WTC11 (cell line): Measurements from ENCODE around the gene STAT6. TPM values are rescaled to one million over a fixed set of nuclear protein-coding genes. Genes with fewer than 3 reads are reported as not detected.

Source experiments
- ATAC-seq: fragments of 200-7000 bp; cut with Tn5 transposase; 2 replicates; pipeline ENCODE4 v1.10.0; 2021; ENCODE audit warnings: mild to moderate bottlenecking, moderate library complexity
- CTCF ChIA-PET: fragments of 300-600 bp; sonication (Branson Sonifier 250); formaldehyde crosslinking; loops from one replicate; lab custom pipeline; 2021; ENCODE audit warnings: antibody characterized with exemption; lab: Charles Lee
- POLR2A ChIA-PET: fragments of 350-600 bp; sonication (Branson Sonifier 250); formaldehyde crosslinking; loops from one replicate; lab custom pipeline; 2021; ENCODE audit warnings: antibody characterized with exemption; lab: Charles Lee
- DNase-seq: peaks from one replicate; pipeline ENCODE4 v3.0.0; 2021; ENCODE audit warnings: low spot score
- H3K27ac Mint-ChIP-seq: 2 replicates; pipeline ENCODE4 v1.8.0; 2021; ENCODE audit warnings: mixed read lengths
- H3K27me3 Mint-ChIP-seq: 2 replicates; pipeline ENCODE4 v1.8.0; 2021; ENCODE audit warnings: low read depth, mild to moderate bottlenecking, moderate library complexity, mixed read lengths
- H3K36me3 Mint-ChIP-seq: 2 replicates; pipeline ENCODE4 v1.8.0; 2021; ENCODE audit warnings: mixed read lengths
- H3K4me1 Mint-ChIP-seq: 2 replicates; pipeline ENCODE4 v1.8.0; 2022; ENCODE audit warnings: mixed read lengths
- H3K4me3 Mint-ChIP-seq: 2 replicates; pipeline ENCODE4 v1.8.0; 2021; ENCODE audit warnings: mild to moderate bottlenecking, moderate library complexity, mixed read lengths
- H3K9me3 Mint-ChIP-seq: 2 replicates; pipeline ENCODE4 v1.8.0; 2021; ENCODE audit warnings: mixed read lengths
- FOXJ3 ChIP-seq: sonication (generic); formaldehyde crosslinking; IDR thresholded peaks from 2 replicates; pipeline ENCODE4 v1.9.0; 2021; ENCODE audit warnings: missing genetic modification reagents, mild to moderate bottlenecking, borderline replicate concordance
- JAZF1 ChIP-seq: fragments of 250-450 bp; sonication (Bioruptor Pico); IDR thresholded peaks from 2 replicates; pipeline ENCODE4 v1.9.0; 2021; ENCODE audit warnings: moderate library complexity, mild to moderate bottlenecking, inconsistent platforms
- MYBL2 ChIP-seq: sonication (generic); formaldehyde crosslinking; IDR thresholded peaks from 2 replicates; pipeline ENCODE4 v1.8.1; 2023; ENCODE audit warnings: mild to moderate bottlenecking, moderate library complexity, missing genetic modification reagents
- ZNF219 ChIP-seq: sonication (generic); formaldehyde crosslinking; IDR thresholded peaks from 2 replicates; pipeline ENCODE4 v1.8.0; 2023; ENCODE audit warnings: missing genetic modification reagents, mild to moderate bottlenecking, borderline replicate concordance
- ZNF317 ChIP-seq: sonication (generic); formaldehyde crosslinking; IDR thresholded peaks from 2 replicates; pipeline ENCODE4 v1.8.1; 2023; ENCODE audit warnings: low read depth, mild to moderate bottlenecking, moderate library complexity, missing genetic modification reagents, borderline replicate concordance
- ZNF416 ChIP-seq: fragments of 250-450 bp; sonication (Bioruptor Pico); IDR thresholded peaks from 2 replicates; pipeline ENCODE4 v1.9.0; 2021; ENCODE audit warnings: mild to moderate bottlenecking, inconsistent platforms
- total RNA-seq: library from RNA; stranded (reverse); gene quantifications from 3 replicates; pipeline ENCODE4 v1.2.3, GENCODE V29; 2021
- TF ChIP-seq, protein P1 (sequence below): fragments of 200-600 bp; IDR thresholded peaks from 2 replicates; pipeline ENCODE4 v1.8.0; 2022; ENCODE audit warnings: antibody characterized with exemption
- TF ChIP-seq, protein P2 (sequence below): sonication (generic); formaldehyde crosslinking; IDR thresholded peaks from 2 replicates; pipeline ENCODE4 v1.8.1; 2022; ENCODE audit warnings: low read depth, missing genetic modification reagents, borderline replicate concordance
- TF ChIP-seq, protein P3 (sequence below): sonication (generic); formaldehyde crosslinking; IDR thresholded peaks from 2 replicates; pipeline ENCODE4 v1.8.0; 2022; ENCODE audit warnings: missing genetic modification reagents
- TF ChIP-seq, protein P4 (sequence below): sonication (generic); formaldehyde crosslinking; IDR thresholded peaks from 2 replicates; pipeline ENCODE4 v1.8.0; 2023; ENCODE audit warnings: missing genetic modification reagents, mild to moderate bottlenecking, borderline replicate concordance

The STAT6 gene
- total RNA-seq, 1 experiment from 2014 or later: 47.0 TPM

DNA sequence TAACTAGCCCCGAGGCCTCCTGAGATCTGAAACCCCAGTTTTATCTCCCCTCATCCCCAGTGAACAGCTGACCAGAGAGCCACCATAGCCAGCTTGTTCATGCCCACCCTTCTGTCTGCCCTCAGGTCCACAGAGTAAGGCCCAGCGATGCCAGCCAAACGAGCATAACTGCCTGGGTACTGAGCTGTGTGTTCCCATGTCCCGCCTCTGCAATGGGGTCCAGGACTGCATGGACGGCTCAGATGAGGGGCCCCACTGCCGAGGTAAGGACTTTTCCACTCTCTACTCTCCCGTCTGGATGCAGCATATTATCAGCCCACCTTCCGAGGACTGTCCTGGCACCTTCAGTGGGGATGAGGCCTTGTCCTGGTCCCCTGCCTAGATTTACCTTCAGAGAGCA is 30.1 kb upstream of the STAT6 start (continued):
- TF ChIP-seq, protein P1, sequence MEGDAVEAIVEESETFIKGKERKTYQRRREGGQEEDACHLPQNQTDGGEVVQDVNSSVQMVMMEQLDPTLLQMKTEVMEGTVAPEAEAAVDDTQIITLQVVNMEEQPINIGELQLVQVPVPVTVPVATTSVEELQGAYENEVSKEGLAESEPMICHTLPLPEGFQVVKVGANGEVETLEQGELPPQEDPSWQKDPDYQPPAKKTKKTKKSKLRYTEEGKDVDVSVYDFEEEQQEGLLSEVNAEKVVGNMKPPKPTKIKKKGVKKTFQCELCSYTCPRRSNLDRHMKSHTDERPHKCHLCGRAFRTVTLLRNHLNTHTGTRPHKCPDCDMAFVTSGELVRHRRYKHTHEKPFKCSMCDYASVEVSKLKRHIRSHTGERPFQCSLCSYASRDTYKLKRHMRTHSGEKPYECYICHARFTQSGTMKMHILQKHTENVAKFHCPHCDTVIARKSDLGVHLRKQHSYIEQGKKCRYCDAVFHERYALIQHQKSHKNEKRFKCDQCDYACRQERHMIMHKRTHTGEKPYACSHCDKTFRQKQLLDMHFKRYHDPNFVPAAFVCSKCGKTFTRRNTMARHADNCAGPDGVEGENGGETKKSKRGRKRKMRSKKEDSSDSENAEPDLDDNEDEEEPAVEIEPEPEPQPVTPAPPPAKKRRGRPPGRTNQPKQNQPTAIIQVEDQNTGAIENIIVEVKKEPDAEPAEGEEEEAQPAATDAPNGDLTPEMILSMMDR: no peak

DNA sequence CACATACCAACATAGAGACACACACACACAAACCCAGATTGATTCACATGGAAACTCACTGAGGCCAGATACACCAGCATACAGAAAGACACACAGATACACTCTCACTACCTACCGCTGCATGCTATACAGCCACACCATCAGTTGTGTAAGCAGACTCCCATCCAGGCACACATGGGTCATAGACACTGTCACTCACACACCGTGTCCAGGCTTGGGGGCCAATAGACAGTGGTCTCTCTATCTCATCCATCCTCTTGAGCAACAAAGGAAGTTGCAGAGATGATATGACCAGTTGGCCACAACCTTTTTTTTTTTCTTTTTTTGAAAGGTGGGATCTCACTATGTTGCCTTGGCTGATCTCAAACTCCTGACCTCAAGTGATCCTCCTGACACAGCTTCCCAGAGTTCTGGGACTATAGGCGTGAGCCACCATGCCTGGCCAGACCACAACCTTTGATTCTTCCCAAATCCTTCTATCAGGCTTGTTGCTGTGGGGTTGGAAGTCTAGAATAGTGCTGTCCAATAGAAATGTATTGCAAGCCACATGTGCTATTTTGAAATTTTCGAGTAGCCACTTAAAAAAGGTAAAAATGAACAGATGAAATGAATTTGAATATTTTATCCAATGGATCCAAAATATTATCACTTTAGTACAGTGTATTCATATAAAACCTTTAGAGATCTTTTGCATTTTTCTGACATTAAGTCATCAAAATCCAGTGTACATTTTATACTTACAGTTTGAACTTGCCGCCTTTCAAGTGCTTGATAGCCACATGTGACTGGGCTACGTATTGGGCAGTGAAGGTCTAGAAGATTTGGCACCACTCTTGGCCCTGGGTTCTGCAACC is 28.9 kb upstream of the STAT6 start:
- Mint-ChIP-seq H3K36me3 (peaks cover 58% of the 10 kb centered on the region), H3K9me3 (no peaks in the 10 kb centered on the region), H3K4me3 (no peak overlapping the region), H3K27ac (no peak overlapping the region; the same call in 1 of the 2 replicates), H3K27me3 (no peaks in the 10 kb centered on the region), H3K4me1 (peaks cover 15% of the 10 kb centered on the region)
- ATAC-seq (no peak), DNase-seq (no peak)
- no peak for TF ChIP-seq ZNF317 (CRISPR knock-in tag)
- no peak for TF ChIP-seq ZNF416 (CRISPR knock-in tag)
- TF ChIP-seq FOXJ3: no peak
- TF ChIP-seq, protein P1: no peak
- TF ChIP-seq, protein P2, sequence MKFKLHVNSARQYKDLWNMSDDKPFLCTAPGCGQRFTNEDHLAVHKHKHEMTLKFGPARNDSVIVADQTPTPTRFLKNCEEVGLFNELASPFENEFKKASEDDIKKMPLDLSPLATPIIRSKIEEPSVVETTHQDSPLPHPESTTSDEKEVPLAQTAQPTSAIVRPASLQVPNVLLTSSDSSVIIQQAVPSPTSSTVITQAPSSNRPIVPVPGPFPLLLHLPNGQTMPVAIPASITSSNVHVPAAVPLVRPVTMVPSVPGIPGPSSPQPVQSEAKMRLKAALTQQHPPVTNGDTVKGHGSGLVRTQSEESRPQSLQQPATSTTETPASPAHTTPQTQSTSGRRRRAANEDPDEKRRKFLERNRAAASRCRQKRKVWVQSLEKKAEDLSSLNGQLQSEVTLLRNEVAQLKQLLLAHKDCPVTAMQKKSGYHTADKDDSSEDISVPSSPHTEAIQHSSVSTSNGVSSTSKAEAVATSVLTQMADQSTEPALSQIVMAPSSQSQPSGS (CRISPR knock-in tag): no peak
- TF ChIP-seq ZNF219 (CRISPR knock-in tag): no peak
- TF ChIP-seq JAZF1 (CRISPR knock-in tag): no peak
- TF ChIP-seq, protein P3, sequence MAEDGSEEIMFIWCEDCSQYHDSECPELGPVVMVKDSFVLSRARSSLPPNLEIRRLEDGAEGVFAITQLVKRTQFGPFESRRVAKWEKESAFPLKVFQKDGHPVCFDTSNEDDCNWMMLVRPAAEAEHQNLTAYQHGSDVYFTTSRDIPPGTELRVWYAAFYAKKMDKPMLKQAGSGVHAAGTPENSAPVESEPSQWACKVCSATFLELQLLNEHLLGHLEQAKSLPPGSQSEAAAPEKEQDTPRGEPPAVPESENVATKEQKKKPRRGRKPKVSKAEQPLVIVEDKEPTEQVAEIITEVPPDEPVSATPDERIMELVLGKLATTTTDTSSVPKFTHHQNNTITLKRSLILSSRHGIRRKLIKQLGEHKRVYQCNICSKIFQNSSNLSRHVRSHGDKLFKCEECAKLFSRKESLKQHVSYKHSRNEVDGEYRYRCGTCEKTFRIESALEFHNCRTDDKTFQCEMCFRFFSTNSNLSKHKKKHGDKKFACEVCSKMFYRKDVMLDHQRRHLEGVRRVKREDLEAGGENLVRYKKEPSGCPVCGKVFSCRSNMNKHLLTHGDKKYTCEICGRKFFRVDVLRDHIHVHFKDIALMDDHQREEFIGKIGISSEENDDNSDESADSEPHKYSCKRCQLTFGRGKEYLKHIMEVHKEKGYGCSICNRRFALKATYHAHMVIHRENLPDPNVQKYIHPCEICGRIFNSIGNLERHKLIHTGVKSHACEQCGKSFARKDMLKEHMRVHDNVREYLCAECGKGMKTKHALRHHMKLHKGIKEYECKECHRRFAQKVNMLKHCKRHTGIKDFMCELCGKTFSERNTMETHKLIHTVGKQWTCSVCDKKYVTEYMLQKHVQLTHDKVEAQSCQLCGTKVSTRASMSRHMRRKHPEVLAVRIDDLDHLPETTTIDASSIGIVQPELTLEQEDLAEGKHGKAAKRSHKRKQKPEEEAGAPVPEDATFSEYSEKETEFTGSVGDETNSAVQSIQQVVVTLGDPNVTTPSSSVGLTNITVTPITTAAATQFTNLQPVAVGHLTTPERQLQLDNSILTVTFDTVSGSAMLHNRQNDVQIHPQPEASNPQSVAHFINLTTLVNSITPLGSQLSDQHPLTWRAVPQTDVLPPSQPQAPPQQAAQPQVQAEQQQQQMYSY (CRISPR knock-in tag): no peak
- no peak for TF ChIP-seq MYBL2 (CRISPR knock-in tag)
- TF ChIP-seq, protein P4, sequence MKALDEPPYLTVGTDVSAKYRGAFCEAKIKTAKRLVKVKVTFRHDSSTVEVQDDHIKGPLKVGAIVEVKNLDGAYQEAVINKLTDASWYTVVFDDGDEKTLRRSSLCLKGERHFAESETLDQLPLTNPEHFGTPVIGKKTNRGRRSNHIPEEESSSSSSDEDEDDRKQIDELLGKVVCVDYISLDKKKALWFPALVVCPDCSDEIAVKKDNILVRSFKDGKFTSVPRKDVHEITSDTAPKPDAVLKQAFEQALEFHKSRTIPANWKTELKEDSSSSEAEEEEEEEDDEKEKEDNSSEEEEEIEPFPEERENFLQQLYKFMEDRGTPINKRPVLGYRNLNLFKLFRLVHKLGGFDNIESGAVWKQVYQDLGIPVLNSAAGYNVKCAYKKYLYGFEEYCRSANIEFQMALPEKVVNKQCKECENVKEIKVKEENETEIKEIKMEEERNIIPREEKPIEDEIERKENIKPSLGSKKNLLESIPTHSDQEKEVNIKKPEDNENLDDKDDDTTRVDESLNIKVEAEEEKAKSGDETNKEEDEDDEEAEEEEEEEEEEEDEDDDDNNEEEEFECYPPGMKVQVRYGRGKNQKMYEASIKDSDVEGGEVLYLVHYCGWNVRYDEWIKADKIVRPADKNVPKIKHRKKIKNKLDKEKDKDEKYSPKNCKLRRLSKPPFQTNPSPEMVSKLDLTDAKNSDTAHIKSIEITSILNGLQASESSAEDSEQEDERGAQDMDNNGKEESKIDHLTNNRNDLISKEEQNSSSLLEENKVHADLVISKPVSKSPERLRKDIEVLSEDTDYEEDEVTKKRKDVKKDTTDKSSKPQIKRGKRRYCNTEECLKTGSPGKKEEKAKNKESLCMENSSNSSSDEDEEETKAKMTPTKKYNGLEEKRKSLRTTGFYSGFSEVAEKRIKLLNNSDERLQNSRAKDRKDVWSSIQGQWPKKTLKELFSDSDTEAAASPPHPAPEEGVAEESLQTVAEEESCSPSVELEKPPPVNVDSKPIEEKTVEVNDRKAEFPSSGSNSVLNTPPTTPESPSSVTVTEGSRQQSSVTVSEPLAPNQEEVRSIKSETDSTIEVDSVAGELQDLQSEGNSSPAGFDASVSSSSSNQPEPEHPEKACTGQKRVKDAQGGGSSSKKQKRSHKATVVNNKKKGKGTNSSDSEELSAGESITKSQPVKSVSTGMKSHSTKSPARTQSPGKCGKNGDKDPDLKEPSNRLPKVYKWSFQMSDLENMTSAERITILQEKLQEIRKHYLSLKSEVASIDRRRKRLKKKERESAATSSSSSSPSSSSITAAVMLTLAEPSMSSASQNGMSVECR (CRISPR knock-in tag): no peak
- POLR2A ChIA-PET: no interaction called here
- CTCF ChIA-PET: interaction anchor here (1.8 kb wide), 1 partner anchor 36 kb away, joined by 9 read pairs; no protein-coding TSS in a partner anchor
